GM12801 (cell line): Measurements from ENCODE around the gene IL3.

Experiments used
- TF ChIP-seq, protein P1 (sequence below): IDR thresholded peaks from one replicate; pipeline ENCODE4 v1.5.1; 2011; ENCODE audit warnings: control low read depth; ENCODE audit not compliant: insufficient read length; ENCODE audit errors: extremely low read depth

The IL3 gene

DNA sequence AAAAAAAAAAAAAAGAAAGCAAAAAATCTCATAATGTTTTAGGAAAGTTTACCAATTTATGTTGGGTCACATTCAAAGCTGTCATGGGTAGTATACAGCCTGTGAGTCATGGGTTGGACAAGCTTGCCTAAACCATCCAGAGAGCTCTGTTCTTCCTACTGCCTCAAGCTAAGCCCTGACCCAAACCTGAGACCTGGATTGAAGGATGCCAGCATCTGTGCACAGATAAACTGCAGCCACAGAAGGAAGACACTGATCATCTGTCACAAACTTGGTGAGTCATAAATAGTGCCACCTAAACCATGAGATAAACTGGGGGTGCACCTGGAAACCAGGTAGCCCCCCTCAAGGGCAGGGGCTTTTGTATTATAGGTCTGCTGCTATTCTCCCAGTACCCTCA, 44.1 kb downstream of the IL3 start:
- TF ChIP-seq, protein P1, sequence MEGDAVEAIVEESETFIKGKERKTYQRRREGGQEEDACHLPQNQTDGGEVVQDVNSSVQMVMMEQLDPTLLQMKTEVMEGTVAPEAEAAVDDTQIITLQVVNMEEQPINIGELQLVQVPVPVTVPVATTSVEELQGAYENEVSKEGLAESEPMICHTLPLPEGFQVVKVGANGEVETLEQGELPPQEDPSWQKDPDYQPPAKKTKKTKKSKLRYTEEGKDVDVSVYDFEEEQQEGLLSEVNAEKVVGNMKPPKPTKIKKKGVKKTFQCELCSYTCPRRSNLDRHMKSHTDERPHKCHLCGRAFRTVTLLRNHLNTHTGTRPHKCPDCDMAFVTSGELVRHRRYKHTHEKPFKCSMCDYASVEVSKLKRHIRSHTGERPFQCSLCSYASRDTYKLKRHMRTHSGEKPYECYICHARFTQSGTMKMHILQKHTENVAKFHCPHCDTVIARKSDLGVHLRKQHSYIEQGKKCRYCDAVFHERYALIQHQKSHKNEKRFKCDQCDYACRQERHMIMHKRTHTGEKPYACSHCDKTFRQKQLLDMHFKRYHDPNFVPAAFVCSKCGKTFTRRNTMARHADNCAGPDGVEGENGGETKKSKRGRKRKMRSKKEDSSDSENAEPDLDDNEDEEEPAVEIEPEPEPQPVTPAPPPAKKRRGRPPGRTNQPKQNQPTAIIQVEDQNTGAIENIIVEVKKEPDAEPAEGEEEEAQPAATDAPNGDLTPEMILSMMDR = no peak

DNA sequence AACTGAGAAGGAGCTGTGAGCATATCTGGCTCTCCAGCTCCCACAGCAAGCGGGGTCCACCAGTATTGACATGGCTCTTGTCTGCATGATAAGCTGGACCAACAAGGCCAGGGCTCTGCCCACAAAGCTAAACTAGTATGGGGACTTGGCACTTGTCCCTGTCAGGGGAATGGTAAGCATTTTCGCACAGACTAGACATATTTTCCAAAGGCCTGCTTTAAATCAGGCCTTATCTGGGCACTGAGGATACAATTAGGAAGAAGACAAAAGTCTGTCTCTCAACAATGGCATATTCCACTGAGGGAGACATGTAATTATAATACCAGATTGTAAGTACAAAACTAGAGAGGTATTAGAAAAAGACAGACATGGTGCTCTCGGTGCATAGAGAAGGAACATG, 45.2 kb downstream of the IL3 start:
- TF ChIP-seq, protein P1 = no peak

DNA sequence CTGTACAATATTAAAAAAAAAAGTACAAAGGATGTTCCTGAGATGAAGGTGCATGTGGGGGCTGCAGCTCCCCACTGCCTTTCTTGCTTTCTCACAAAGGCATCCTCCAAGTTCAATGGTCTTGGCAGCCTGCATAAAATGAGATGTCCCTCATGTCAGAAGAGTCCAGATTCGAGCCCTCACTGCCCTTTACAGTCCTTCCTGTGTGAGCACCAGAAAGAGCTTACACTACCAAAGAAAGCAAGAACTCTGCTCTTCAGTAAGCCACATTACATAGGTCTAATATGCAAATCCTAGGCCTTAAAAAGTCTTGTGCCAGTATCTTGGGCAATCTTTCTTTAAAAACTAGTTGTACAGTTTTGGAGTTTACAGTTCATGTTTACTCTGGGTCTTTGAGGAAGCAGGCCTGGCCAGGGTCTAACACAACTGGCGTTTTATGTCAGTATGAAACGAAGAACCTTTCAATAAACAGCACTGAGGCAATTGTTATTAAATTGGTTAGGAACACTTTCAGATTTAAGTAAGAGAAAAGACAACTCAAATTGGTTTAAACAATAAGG, 49.1 kb downstream of the IL3 start:
- TF ChIP-seq, protein P1 = no peak

DNA sequence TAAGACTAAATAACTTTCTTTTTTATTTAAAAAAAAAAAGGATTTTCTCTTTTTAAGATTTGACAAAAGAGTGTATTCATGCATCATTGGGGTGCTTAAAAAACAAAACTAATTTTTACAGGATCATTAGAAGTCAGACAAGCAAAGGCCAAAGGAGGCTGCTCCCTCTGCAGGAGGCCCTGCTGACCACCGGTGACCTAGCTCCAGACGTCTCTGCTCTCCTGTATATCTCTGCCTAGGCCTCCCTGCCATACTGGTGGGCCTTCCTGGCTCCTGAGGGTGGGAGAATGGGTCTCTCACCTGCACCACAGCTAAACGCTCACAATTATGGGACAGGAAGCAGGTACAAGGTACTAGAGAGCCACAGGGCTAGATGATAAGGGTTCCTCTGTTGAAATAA, 49.7 kb downstream of the IL3 start:
- TF ChIP-seq, protein P1 = no peak

DNA sequence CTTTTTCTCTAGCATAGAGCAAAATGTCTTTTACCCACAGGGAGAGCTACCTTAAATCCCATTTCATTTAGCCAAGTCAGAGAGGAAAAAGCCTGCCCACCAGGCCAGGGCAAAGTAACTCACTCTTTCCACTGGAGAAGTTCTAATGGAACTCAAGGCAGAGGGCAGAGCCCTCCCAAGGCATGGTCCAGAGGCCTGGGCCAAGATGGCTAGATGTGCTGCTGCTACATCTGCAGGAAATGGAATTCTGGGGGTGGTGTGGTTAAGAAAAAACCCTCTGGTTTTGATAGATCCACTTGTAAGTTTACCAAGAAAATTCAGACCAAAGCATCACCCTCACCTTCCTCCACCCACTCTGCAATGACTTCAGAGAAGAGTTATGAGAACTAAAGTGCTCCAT, 50.5 kb downstream of the IL3 start:
- TF ChIP-seq, protein P1 = no peak

DNA sequence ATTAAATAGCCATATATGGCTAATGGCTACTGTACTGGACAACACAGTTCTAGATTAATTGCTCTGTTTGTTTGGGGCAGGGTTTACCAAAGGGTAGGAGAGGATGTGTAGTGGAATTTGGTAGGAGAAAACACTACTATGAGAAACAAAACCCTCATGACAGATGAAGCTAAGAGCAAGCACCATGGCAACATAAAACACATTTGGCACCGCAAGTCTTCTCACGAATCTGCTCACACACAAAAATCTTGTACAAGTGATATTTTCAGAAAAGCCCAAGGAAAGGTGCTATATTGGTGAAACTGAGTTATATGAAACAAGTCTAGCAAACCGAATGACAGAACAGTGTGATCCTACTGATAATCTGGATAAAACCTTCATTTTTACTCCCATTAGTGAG, 51.7 kb downstream of the IL3 start:
- TF ChIP-seq, protein P1 = no peak
